G401.6 (cell line): ENCODE data around the gene EOLA1.
"Not testable (repeated sequence)": the region's sequence is repeated elsewhere in the genome, so short reads cannot be mapped to it uniquely, and the experiment has no call there.

Experiments used
- FAIRE-seq: peaks from 2 replicates; lab custom pipeline; 2012; peaks lifted over from hg19 to GRCh38; lab: Jason Lieb, UNC

Gene EOLA1

GRCh38 chrX:149545545-149546543, 5.0 kb downstream of the EOLA1 start:
- not testable (repeated sequence) for FAIRE-seq

- not testable (repeated sequence) for FAIRE-seq
Observed at GRCh38 chrX:149546962-149547361, 6.2 kb downstream of the EOLA1 start.

GRCh38 chrX:149547782-149548181, 7.0 kb downstream of the EOLA1 start:
- not testable (repeated sequence) for FAIRE-seq

- not testable (repeated sequence) for FAIRE-seq
Observed at GRCh38 chrX:149549701-149550100, 8.9 kb downstream of the EOLA1 start, which contains the start of gene HSFX3. TSS of gene HSFX3 (minus strand) at chrX:149549924. CDS start at chrX:149549852, 72 bp downstream.

GRCh38 chrX:149550454-149550853, 9.6 kb downstream of the EOLA1 start:
- not testable (repeated sequence) for FAIRE-seq

GRCh38 chrX:149551245-149551938, 10.6 kb downstream of the EOLA1 start:
- not testable (repeated sequence) for FAIRE-seq

GRCh38 chrX:149551939-149552248, 11.1 kb downstream of the EOLA1 start:
- not testable (repeated sequence) for FAIRE-seq

- FAIRE-seq: not testable (repeated sequence)
Observed at GRCh38 chrX:149555251-149555650, 14.4 kb downstream of the EOLA1 start.

- no peak for FAIRE-seq
Observed at GRCh38 chrX:149563359-149563758, 22.5 kb downstream of the EOLA1 start.

GRCh38 chrX:149567621-149568417, 27.0 kb downstream of the EOLA1 start:
- FAIRE-seq: no peak

- no peak for FAIRE-seq
Observed at GRCh38 chrX:149568701-149569296, 28.0 kb downstream of the EOLA1 start.

- no peak for FAIRE-seq
Observed at GRCh38 chrX:149569770-149570169, 29.0 kb downstream of the EOLA1 start.

GRCh38 chrX:149570668-149571067, 29.9 kb downstream of the EOLA1 start:
- FAIRE-seq: no peak

GRCh38 chrX:149571770-149572169, 31.0 kb downstream of the EOLA1 start:
- FAIRE-seq: no peak

GRCh38 chrX:149572743-149573142, 31.9 kb downstream of the EOLA1 start:
- no peak for FAIRE-seq

- not testable (repeated sequence) for FAIRE-seq
Observed at GRCh38 chrX:149573456-149573855, 32.6 kb downstream of the EOLA1 start.

GRCh38 chrX:149585631-149586030, 44.8 kb downstream of the EOLA1 start:
- FAIRE-seq: not testable (repeated sequence)

- FAIRE-seq: not testable (repeated sequence)
Observed at GRCh38 chrX:149587359-149587758, 46.5 kb downstream of the EOLA1 start, which contains the start of gene MAGEA9B. TSS of gene MAGEA9B (minus strand) at chrX:149587459. CDS start at chrX:149583179, 4,280 bp downstream.

- FAIRE-seq: not testable (repeated sequence)
Observed at GRCh38 chrX:149590993-149591392, 50.2 kb downstream of the EOLA1 start.

- FAIRE-seq: not testable (repeated sequence)
Observed at GRCh38 chrX:149595214-149595613, 54.4 kb downstream of the EOLA1 start, which contains the start of gene HSFX2. TSS of gene HSFX2 (minus strand) at chrX:149595314. CDS start at chrX:149594700, 614 bp downstream.

GRCh38 chrX:149595943-149596342, 55.1 kb downstream of the EOLA1 start:
- not testable (repeated sequence) for FAIRE-seq
